Measurements from ENCODE around the gene SUZ12. TPM values are rescaled to one million over a fixed set of nuclear protein-coding genes. Genes with fewer than 3 reads are reported as not detected.
"Not testable (repeated sequence)": the region's sequence is repeated elsewhere in the genome, so short reads cannot be mapped to it uniquely, and the experiment has no call there.

SUZ12 gene
- total RNA-seq, 1 donor from 2014 or later = 25.0 TPM

GRCh38 chr17:31951953-31952352 lies 15.1 kb downstream of the SUZ12 start:
- H3K4me3 ChIP-seq; H3K27ac ChIP-seq; DNase-seq; H3K9me3 ChIP-seq; ATAC-seq; intact Hi-C loops (cut with DNase I); H3K27me3 ChIP-seq (ENCODE audit: low read depth); H3K4me1 ChIP-seq: not testable (repeated sequence)
- peaks cover 77% of the 10 kb centered on the region for H3K36me3 ChIP-seq

- ATAC-seq; intact Hi-C loops (cut with DNase I); H3K9me3 ChIP-seq; DNase-seq; H3K27me3 ChIP-seq (ENCODE audit: low read depth); H3K4me3 ChIP-seq; H3K4me1 ChIP-seq; H3K27ac ChIP-seq: not testable (repeated sequence)
- H3K36me3 ChIP-seq = peaks cover 79% of the 10 kb centered on the region
Observed at GRCh38 chr17:31964131-31964530, 27.3 kb downstream of the SUZ12 start.

GRCh38 chr17:31967648-31968047 lies 30.8 kb downstream of the SUZ12 start:
- Histone ChIP-seq H3K4me1 (no peaks in the 10 kb centered on the region), H3K27me3 (ENCODE audit: low read depth) (no peaks in the 10 kb centered on the region), H3K27ac (no peak overlapping the region), H3K4me3 (no peak overlapping the region), H3K36me3 (peaks cover 81% of the 10 kb centered on the region), H3K9me3 (no peaks in the 10 kb centered on the region)
- intact Hi-C loops (cut with DNase I) = no loop called here
- no peak for DNase-seq
- no peak for ATAC-seq
- TF ChIP-seq CTCF (IDR thresholded peaks at IDR 0.05) = no peak

GRCh38 chr17:31970416-31970815 lies 33.6 kb downstream of the SUZ12 start:
- ATAC-seq; intact Hi-C loops (cut with DNase I): not testable (repeated sequence)

GRCh38 chr17:31974269-31975071 lies 37.7 kb downstream of the SUZ12 start:
- H3K27ac ChIP-seq; DNase-seq; H3K4me3 ChIP-seq; intact Hi-C loops (cut with DNase I); ATAC-seq; H3K27me3 ChIP-seq (ENCODE audit: low read depth); H3K9me3 ChIP-seq; H3K4me1 ChIP-seq: not testable (repeated sequence)
- peaks cover 83% of the 10 kb centered on the region for H3K36me3 ChIP-seq

More at GRCh38 chr17:31970416-31970815, 33.6 kb downstream of the SUZ12 start:
- not testable (repeated sequence) for H3K4me3 ChIP-seq; H3K4me1 ChIP-seq; H3K9me3 ChIP-seq; DNase-seq; H3K27ac ChIP-seq; H3K27me3 ChIP-seq (ENCODE audit: low read depth)
- H3K36me3 ChIP-seq = peaks cover 79% of the 10 kb centered on the region

GRCh38 chr17:31975391-31975790 lies 38.6 kb downstream of the SUZ12 start:
- H3K9me3 ChIP-seq; intact Hi-C loops (cut with DNase I); DNase-seq; H3K4me3 ChIP-seq; H3K27ac ChIP-seq; H3K27me3 ChIP-seq (ENCODE audit: low read depth); ATAC-seq; H3K4me1 ChIP-seq: not testable (repeated sequence)
- H3K36me3 ChIP-seq = peaks cover 83% of the 10 kb centered on the region

GRCh38 chr17:31991821-31992220 lies 55.0 kb downstream of the SUZ12 start:
- H3K27ac ChIP-seq; ATAC-seq; DNase-seq; H3K4me1 ChIP-seq; H3K4me3 ChIP-seq; intact Hi-C loops (cut with DNase I); H3K27me3 ChIP-seq (ENCODE audit: low read depth); H3K9me3 ChIP-seq: not testable (repeated sequence)
- peaks cover 100% of the 10 kb centered on the region for H3K36me3 ChIP-seq

GRCh38 chr17:31997005-31997404 lies 60.2 kb downstream of the SUZ12 start:
- no peaks in the 10 kb centered on the region for H3K4me1 ChIP-seq
- intact Hi-C loops (cut with DNase I) = no loop called here
- peaks cover 86% of the 10 kb centered on the region for H3K36me3 ChIP-seq
- H3K27me3 ChIP-seq (ENCODE audit: low read depth) = no peaks in the 10 kb centered on the region
- H3K4me3 ChIP-seq = no peak overlapping the region
- no peak for ATAC-seq
- H3K9me3 ChIP-seq = no peaks in the 10 kb centered on the region
- DNase-seq = no peak
- no peak overlapping the region for H3K27ac ChIP-seq
- no peak for TF ChIP-seq CTCF (IDR thresholded peaks at IDR 0.05)

Data from lower lobe of right lung (tissue), 2 donors.